IMR-90 (cell line): ENCODE data around the gene ZFAND5. TPM values are rescaled to one million over a fixed set of nuclear protein-coding genes. Genes with fewer than 3 reads are reported as not detected.

ENCODE experiments used
- ATAC-seq: fragments of 200-7000 bp; cut with Tn5 transposase; 2 replicates; pipeline ENCODE4 v1.9.1; 2020; ENCODE audit warnings: low read depth, mild to moderate bottlenecking, moderate library complexity
- BruUV-seq: library from RNA; stranded (reverse); fragments of 400-500 nt; replicated peaks from 2 replicates; lab custom pipeline; 2021; lab: Mats Ljungman, UMichigan
- CTCF ChIA-PET: fragments of 300-600 bp; formaldehyde crosslinking; extraction: SDS; loops from one replicate; lab custom pipeline; 2021; ENCODE audit warnings: antibody characterized with exemption; lab: Yijun Ruan, JAX
- POLR2A ChIA-PET: fragments of 300-600 bp; sonication (Branson Sonifier 250); formaldehyde crosslinking; loops from one replicate; lab custom pipeline; 2022; ENCODE audit warnings: antibody characterized with exemption; ENCODE audit not compliant: unreplicated experiment; lab: Charles Lee
- DNase-seq: peaks from one replicate; pipeline ENCODE4 v3.0.0; 2013
- H2AFZ ChIP-seq: replicated peaks from 2 replicates; pipeline ENCODE3; 2013; ENCODE audit warnings: low read length, mild to moderate bottlenecking; ENCODE audit not compliant: poor library complexity
- H2AK5ac ChIP-seq: 2 replicates; pipeline ENCODE4 v1.6.1; 2013; ENCODE audit warnings: low read depth, low read length, inconsistent platforms
- H2AK9ac ChIP-seq: replicated peaks from 2 replicates; pipeline ENCODE3; 2013; ENCODE audit warnings: mild to moderate bottlenecking, low read depth, low read length, moderate library complexity; ENCODE audit not compliant: poor library complexity
- H2BK120ac ChIP-seq: 2 replicates; pipeline ENCODE4 v1.6.1; 2013; ENCODE audit warnings: low read depth, low read length, inconsistent platforms
- H2BK15ac ChIP-seq: 3 replicates; pipeline ENCODE4 v1.6.1; 2013; ENCODE audit warnings: low read depth, low read length, inconsistent platforms
- H2BK20ac ChIP-seq: 2 replicates; pipeline ENCODE4 v1.6.1; 2013; ENCODE audit warnings: low read depth, mild to moderate bottlenecking, inconsistent platforms, low read length, moderate library complexity
- H2BK5ac ChIP-seq: 2 replicates; pipeline ENCODE4 v1.6.1; 2013; ENCODE audit warnings: mild to moderate bottlenecking, low read depth, low read length, inconsistent platforms; ENCODE audit not compliant: poor library complexity, severe bottlenecking
- H3K14ac ChIP-seq: replicated peaks from 2 replicates; pipeline ENCODE4 v1.6.1; 2013; ENCODE audit warnings: low read depth, low read length, inconsistent platforms
- H3K18ac ChIP-seq: 2 replicates; pipeline ENCODE4 v1.6.1; 2013; ENCODE audit warnings: low read depth, low read length, control low read depth
- H3K23ac ChIP-seq: 2 replicates; pipeline ENCODE4 v1.6.1; 2013; ENCODE audit warnings: low read depth, low read length, inconsistent platforms
- H3K27ac ChIP-seq: 2 replicates; pipeline ENCODE4 v1.5.1; 2013; ENCODE audit warnings: mild to moderate bottlenecking, control low read depth, low read length; ENCODE audit not compliant: insufficient read depth
- H3K27me3 ChIP-seq: 2 replicates; pipeline ENCODE4 v1.6.1; 2013; ENCODE audit warnings: low read length; ENCODE audit not compliant: control insufficient read depth, insufficient read depth
- H3K36me3 ChIP-seq: 2 replicates; pipeline ENCODE4 v1.6.1; 2013; ENCODE audit warnings: low read length, mixed read lengths; ENCODE audit not compliant: control insufficient read depth, insufficient read depth
- H3K4ac ChIP-seq: 2 replicates; pipeline ENCODE4 v1.6.1; 2013; ENCODE audit warnings: low read depth, low read length, inconsistent platforms
- H3K4me1 ChIP-seq: 2 replicates; pipeline ENCODE4 v1.6.1; 2013; ENCODE audit warnings: low read length, mixed read lengths; ENCODE audit not compliant: control insufficient read depth, insufficient read depth
- H3K4me2 ChIP-seq: 2 replicates; pipeline ENCODE4 v1.6.1; 2013; ENCODE audit warnings: low read depth, mild to moderate bottlenecking, control low read depth, low read length, moderate library complexity
- H3K4me3 ChIP-seq: 2 replicates; pipeline ENCODE4 v1.5.1; 2013; ENCODE audit warnings: low read depth, mild to moderate bottlenecking, control low read depth, low read length, moderate library complexity; ENCODE audit not compliant: insufficient read depth
- H3K56ac ChIP-seq: 2 replicates; pipeline ENCODE4 v1.6.1; 2013; ENCODE audit warnings: low read length, inconsistent platforms; ENCODE audit not compliant: insufficient read depth; ENCODE audit errors: extremely low read depth
- H3K79me1 ChIP-seq, 2 experiments: 2 replicates each; pipeline ENCODE4 v1.6.1; 2013; ENCODE audit warnings: low read length in 2 of 2, inconsistent platforms in 1 of 2, low read depth in 1 of 2
- H3K9ac ChIP-seq: 2 replicates; pipeline ENCODE4 v1.6.1; 2013; ENCODE audit warnings: low read depth, low read length, control low read depth
- H3K9me1 ChIP-seq: 2 replicates; pipeline ENCODE4 v1.6.1; 2013; ENCODE audit warnings: low read length, inconsistent platforms; ENCODE audit not compliant: insufficient read depth
- H3K9me3 ChIP-seq: 2 replicates; pipeline ENCODE4 v1.6.1; 2013; ENCODE audit warnings: low read length; ENCODE audit not compliant: control insufficient read depth, insufficient read depth
- H4K20me1 ChIP-seq: 2 replicates; pipeline ENCODE4 v1.6.1; 2013; ENCODE audit warnings: low read length, inconsistent platforms; ENCODE audit not compliant: insufficient read depth
- H4K5ac ChIP-seq: 2 replicates; pipeline ENCODE4 v1.6.1; 2013; ENCODE audit warnings: mild to moderate bottlenecking, low read depth, low read length, control low read depth
- H4K8ac ChIP-seq, 2 experiments: 2 replicates each; pipeline ENCODE4 v1.6.1; 2013; ENCODE audit warnings: low read depth in 2 of 2, low read length in 2 of 2, control low read depth in 1 of 2, inconsistent platforms in 1 of 2
- H4K91ac ChIP-seq: 2 replicates; pipeline ENCODE4 v1.6.1; 2013; ENCODE audit warnings: low read depth, low read length, inconsistent platforms; ENCODE audit not compliant: insufficient read depth
- CHD1 ChIP-seq: IDR thresholded peaks from 2 replicates; pipeline ENCODE4 v1.6.1; 2012; ENCODE audit warnings: low read depth, low read length, improper control_type of control experiment
- MAFK ChIP-seq: IDR thresholded peaks from 2 replicates; pipeline ENCODE4 v1.6.1; 2012; ENCODE audit warnings: low read depth, low read length, improper control_type of control experiment
- RFX5 ChIP-seq: IDR thresholded peaks from 2 replicates; pipeline ENCODE4 v1.8.0; 2012; ENCODE audit warnings: low read depth, mild to moderate bottlenecking, low read length, moderate library complexity
- SMC3 ChIP-seq: fragments of 150-350 bp; IDR thresholded peaks from 2 replicates; pipeline ENCODE4 v1.6.1; 2016; ENCODE audit warnings: low read depth, mild to moderate bottlenecking, antibody characterized with exemption, low read length, moderate library complexity
- WGBS, 2 experiments: methylation state at CpG; one replicate each; pipeline versions ENCODE4 v1.1.5 to v1.1.7; 2013; ENCODE audit warnings: missing lambda C conversion rate in 2 of 2; ENCODE audit not compliant: insufficient read length in 1 of 2; ENCODE audit errors: extremely low coverage in 2 of 2; 5-methylcytosine and 5-hydroxymethylcytosine counted together
- dilution Hi-C: fragments of 300-500 bp; cut with HindIII; formaldehyde crosslinking; loops from one replicate; pipeline ENCODE4 v1.14.3; 2018; ENCODE audit warnings: low sequenced_read_pairs; ENCODE audit not compliant: unreplicated experiment
- in situ Hi-C: fragments of 300-500 bp; cut with MboI; formaldehyde crosslinking; loops from 3 replicates; pipeline ENCODE4 v1.14.3; 2019; ENCODE audit warnings: low sequenced_read_pairs, inconsistent platforms, mixed read lengths
- intact Hi-C: fragments of 100-400 bp; cut with micrococcal nuclease; formaldehyde crosslinking; loops from 2 replicates; pipeline ENCODE4 v1.10.0; 2022
- polyA plus RNA-seq, 3 experiments: library from polyadenylated mRNA; depleted of rRNA; stranded (reverse); fragments of >200 nt; gene quantifications; 2 replicates each; pipeline ENCODE4 v1.2.3, GENCODE V29; 2012; ENCODE audit warnings: low replicate concordance in 1 of 3
- total RNA-seq: library from RNA; depleted of rRNA; stranded (reverse); fragments of >200 nt; gene quantifications from 2 replicates; pipeline ENCODE4 v1.2.3, GENCODE V29; 2012

ZFAND5 gene
- total and polyA plus RNA-seq, 2 of the 4 experiments (the other 2 are of a cell fraction), result 35.8 to 85.2 TPM

- no TSS peak for BruUV-seq
- no peak for DNase-seq
- peak overlapping the region; percentile 99 for H3K4me2 ChIP-seq
- no peak overlapping the region for H2AFZ ChIP-seq
- peak overlapping the region; percentile 88 for H3K23ac ChIP-seq
- H3K79me1 ChIP-seq, result peaks cover 0 to 15% of the 10 kb centered on the region in 2 experiments; a peak in 2 of 4 replicates
- H3K4me3 ChIP-seq, result peak overlapping the region; percentile 99
- CTCF ChIA-PET, result interaction anchor here (1.0 kb wide), 2 partner anchors 200 to 459 kb away, joined by 3 read pairs; no protein-coding TSS in a partner anchor
- peak overlapping the region; percentile 100 for H3K9ac ChIP-seq
- intact Hi-C loops (loop anchor here (5.0 kb wide), 1 partner anchor 459 kb away; no protein-coding TSS in a partner anchor), dilution Hi-C loops (no loop called here), in situ Hi-C loops (loop anchor here (5.0 kb wide), 1 partner anchor 229 kb away; no protein-coding TSS in a partner anchor)
- peak overlapping the region; percentile 88 for H3K27ac ChIP-seq
- no peaks in the 10 kb centered on the region for H3K27me3 ChIP-seq
- peak overlapping the region; percentile 17; the same call in 1 of the 2 replicates for H2BK20ac ChIP-seq
- H4K20me1 ChIP-seq, result peaks cover 61% of the 10 kb centered on the region
- TF ChIP-seq SMC3 (no peak), CHD1 (peak; percentile 91; the same call in 1 of the 2 replicates), RFX5 (no peak), MAFK (no peak)
- peak overlapping the region; percentile 99 for H2BK5ac ChIP-seq
- H3K36me3 ChIP-seq, result peaks cover 17% of the 10 kb centered on the region
- H3K4ac ChIP-seq, result peak overlapping the region; percentile 74
- peak overlapping the region; percentile 56; the same call in 1 of the 2 replicates for H4K91ac ChIP-seq
- no peaks in the 10 kb centered on the region; the same call in 1 of the 2 replicates for H3K9me1 ChIP-seq
- no peak for ATAC-seq
- WGBS, 2 experiments, result no CpG with 5 or more reads among the region's 2 CpGs
- POLR2A ChIA-PET, result interaction anchor here (0.5 to 4.8 kb wide), 10 partner anchors 21 to 295 kb away, joined by 3 to 27 read pairs (median 4); no protein-coding TSS in a partner anchor
- peaks cover 8% of the 10 kb centered on the region for H3K4me1 ChIP-seq
- peak overlapping the region; percentile 86 for H4K5ac ChIP-seq
- H3K18ac ChIP-seq, result peak overlapping the region; percentile 85
- peak overlapping the region; percentile 83 for H2AK5ac ChIP-seq
- peak overlapping the region; percentile 99 for H3K56ac ChIP-seq
- no peak overlapping the region for H2BK15ac ChIP-seq
- peak overlapping the region; percentile 48 for H2BK120ac ChIP-seq
- peak overlapping the region; percentile 52 for H2AK9ac ChIP-seq
- H4K8ac ChIP-seq, result peak overlapping the region in 1 of 2 experiments; percentile 66; a peak in 2 of 4 replicates
- no peaks in the 10 kb centered on the region for H3K9me3 ChIP-seq
- peak overlapping the region; percentile 91 for H3K14ac ChIP-seq
Observed at GRCh38 chr9:72363236-72363635, 1.8 kb downstream of the ZFAND5 start.
